CD4-positive, alpha-beta T cell treated with Interleukin-6 at 100 ng/mL for 8 hours (primary cell): Measurements from ENCODE around the gene MBTPS1.

Experiments
- DNase-seq: peaks from one replicate; pipeline ENCODE4 v3.0.0-alpha.2; 2020; ENCODE audit warnings: mixed read lengths, low spot score

Gene MBTPS1

GRCh38 chr16:84074721-84075120 is 42.0 kb downstream of the MBTPS1 start:
- DNase-seq, result no peak

- no peak for DNase-seq
Observed at GRCh38 chr16:84072014-84072413, 44.7 kb downstream of the MBTPS1 start.

GRCh38 chr16:84071121-84071520 is 45.6 kb downstream of the MBTPS1 start:
- no peak for DNase-seq

DNA sequence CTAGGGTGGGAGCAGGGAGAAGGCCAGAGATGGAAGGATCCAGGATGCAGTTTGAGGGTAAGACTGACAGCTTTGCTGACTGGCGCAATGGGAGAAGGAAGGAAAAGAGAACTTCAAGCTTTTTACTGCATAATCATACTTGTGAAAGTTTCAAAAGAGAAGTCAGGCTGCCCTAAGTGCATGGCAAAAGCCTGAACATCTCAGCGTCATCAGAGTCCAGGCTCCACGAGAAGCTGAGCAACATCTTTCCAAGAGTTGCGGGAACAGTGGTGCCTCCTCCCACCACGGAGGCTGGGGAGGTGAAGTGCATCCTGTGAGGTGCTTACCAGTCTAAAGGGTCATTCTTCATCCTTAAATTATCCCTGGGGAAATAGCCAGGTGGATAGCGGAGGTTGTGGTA is 47.2 kb downstream of the MBTPS1 start:
- no peak for DNase-seq

- DNase-seq, result no peak
Observed at GRCh38 chr16:84068783-84069462, 47.8 kb downstream of the MBTPS1 start.

DNA sequence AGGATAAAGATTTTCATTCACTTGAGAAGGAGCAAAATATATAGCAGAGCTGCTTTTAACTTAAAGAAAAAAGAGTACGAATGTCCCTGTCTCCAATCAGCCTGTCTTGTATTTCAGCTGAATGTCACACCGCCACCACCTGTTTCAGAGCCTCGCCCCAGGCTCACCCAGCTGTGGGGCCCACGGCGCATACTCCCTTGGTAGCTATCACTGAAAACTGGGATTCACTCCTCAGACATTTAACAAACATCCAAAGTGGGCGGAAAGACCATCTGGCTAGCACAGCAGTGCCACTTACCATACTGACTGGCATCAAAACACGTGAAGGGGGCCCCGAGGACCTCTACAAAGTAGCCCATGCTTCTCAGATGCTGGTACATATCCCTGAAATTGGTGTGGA is 48.7 kb downstream of the MBTPS1 start:
- no peak for DNase-seq

- no peak for DNase-seq
Observed at GRCh38 chr16:84067640-84068039, 49.1 kb downstream of the MBTPS1 start.

- DNase-seq, result no peak
Observed at GRCh38 chr16:84065536-84066132, 51.1 kb downstream of the MBTPS1 start.

DNA sequence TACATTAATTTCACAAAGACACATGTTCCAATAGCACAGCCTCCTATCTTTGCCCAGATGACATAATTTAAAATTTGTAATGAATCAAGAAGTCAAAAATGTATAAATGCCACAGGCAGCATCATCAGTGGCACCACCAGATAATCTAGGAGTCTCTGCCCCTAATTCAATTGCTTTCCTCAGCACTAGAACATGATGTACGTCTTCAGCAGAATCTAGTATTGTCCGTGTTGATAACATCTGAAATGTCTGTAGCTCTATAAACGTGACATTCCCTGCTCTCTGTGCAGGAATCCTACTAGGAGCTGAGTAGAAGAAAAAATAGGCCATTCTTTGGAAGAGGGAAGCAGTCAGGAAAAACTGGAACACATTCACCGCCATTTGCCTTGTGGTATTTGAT is 52.8 kb downstream of the MBTPS1 start:
- no peak for DNase-seq

DNA sequence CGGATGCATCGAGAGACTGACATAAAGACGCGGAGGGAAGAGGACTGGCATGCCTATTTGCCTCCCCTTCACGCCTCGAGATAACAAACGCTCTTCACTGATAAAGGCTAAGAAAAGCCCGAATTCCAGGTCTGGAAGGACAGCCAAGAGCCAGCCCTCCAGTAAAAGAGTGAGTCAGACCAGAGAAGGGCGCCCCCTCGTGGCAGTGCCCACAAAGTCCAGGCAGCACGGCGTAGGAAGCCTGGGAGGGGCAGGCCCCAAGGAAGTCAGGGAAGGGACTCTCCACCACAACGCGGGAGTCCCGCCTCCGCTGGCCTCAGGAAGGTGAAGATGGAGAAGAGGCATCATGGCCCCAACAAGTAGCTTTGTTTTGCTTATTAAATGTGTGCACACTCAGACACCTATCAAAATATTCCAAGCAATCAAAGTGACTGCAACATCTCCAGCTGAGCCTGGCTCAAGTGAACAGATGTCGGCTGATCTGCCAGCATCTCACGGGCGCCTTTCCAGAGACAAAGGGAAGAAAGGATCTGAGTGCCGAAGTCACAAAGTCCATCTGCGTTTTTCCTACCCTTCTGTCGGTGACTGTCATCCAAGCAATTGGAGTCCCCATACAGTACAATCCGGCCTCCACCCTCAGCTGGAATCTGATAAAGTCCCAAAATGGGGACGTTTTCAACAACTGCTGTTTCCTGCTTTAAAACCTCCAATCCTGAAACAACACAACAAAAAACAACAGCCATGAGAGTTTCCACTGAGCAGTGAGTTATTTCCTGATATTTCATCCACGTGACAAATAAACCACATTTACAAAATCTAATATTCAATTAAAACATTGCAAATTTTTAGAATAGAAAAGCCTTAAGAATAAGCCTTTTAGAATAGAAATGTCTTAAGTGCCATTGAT is 53.8 kb downstream of the MBTPS1 start:
- peak; percentile 32 for DNase-seq

DNA sequence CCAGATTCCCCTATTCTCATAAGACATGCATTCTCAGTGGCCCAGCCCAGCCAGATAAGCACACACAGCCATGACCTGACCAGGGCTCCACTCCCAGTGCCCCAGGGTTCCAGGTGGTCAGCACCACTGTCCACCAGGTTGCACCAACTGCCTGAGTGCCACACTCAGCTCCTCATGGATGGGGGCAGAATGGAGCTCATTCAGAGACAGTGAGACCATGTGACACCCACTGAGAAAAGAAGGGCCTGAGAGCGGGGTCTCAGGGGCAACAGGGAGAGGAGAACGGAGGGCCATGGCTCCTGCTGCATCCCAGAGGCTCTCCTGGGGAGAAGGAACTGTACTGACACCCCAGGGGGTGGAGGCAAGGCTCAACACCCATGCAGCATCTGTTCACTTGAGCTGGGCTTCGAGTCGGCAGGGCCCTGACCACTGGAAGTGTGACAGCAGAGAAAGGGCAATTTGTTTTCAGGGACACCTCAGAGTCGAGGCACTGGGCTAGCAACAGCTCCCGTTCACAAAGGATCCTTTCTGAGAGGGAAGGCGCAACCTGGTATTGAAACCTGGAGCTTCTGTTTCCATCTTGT is 55.4 kb downstream of the MBTPS1 start:
- no peak for DNase-seq

DNA sequence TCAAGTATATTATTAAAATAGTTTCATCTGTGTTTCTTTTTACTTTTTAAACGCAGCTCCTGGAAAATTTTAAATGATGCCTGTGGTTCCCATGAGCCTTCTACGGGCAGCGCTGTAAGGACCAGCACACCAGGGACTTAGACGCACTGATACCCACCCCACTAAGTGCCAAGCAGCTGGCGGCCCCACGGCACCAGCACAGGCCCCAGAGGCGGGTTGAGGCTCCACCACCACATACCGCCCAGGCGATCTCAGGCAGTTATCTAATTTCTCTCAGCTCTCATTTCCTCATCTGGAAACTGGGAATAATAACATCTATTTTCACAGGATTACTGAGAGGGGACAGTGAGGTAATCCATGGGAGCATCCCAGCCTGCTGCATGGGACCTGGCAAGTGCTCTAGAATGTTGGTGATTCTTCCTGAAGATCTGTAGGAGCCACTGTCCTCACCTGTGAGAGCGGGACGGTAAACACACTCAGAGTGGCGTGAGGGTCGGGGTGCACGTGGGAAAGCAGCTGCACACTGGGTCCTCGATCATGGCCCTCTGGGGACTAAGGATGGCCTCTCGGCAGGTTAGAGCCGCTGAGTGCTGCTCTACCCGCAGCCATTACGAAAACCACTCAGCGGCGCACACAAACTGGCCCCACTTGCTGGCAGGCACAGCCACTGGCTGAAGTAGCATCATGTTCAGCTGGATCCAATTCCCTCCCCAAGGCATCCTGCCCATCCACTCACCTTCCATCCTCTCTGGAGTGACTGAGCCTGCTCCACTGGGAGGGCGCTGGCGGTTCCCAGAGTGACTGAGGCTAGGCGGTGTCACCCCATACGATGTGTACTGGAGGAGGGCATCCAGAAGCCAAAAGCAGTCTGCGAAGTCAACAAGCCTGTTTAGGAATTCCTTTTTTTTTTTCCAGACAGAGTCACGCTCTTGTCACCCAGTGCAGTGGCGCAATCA is 56.5 kb downstream of the MBTPS1 start:
- DNase-seq, result no peak

GRCh38 chr16:84059111-84059510 is 57.6 kb downstream of the MBTPS1 start:
- no peak for DNase-seq

DNA sequence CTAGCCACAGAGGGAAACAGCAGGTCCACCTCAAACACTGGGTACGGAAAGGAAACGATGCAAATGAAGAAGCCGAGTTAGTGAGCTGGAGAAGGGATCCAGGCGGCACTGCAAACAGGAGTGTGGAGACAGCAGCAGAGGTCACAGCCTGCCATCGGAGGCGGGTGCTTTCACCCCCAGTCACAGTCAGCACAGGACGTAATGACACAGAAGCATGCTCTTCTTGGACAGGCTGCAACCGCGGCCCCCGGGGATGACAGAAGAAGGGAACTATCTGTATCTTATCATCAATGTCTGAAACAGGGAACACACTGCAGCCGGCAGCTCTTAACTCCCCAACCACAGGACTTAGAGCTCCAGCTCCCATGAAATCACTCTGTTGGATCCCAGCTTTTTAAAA is 58.1 kb downstream of the MBTPS1 start:
- no peak for DNase-seq

- DNase-seq, result no peak
Observed at GRCh38 chr16:84058211-84058610, 58.5 kb downstream of the MBTPS1 start.

- DNase-seq, result no peak
Observed at GRCh38 chr16:84056933-84057332, 59.8 kb downstream of the MBTPS1 start.

DNA sequence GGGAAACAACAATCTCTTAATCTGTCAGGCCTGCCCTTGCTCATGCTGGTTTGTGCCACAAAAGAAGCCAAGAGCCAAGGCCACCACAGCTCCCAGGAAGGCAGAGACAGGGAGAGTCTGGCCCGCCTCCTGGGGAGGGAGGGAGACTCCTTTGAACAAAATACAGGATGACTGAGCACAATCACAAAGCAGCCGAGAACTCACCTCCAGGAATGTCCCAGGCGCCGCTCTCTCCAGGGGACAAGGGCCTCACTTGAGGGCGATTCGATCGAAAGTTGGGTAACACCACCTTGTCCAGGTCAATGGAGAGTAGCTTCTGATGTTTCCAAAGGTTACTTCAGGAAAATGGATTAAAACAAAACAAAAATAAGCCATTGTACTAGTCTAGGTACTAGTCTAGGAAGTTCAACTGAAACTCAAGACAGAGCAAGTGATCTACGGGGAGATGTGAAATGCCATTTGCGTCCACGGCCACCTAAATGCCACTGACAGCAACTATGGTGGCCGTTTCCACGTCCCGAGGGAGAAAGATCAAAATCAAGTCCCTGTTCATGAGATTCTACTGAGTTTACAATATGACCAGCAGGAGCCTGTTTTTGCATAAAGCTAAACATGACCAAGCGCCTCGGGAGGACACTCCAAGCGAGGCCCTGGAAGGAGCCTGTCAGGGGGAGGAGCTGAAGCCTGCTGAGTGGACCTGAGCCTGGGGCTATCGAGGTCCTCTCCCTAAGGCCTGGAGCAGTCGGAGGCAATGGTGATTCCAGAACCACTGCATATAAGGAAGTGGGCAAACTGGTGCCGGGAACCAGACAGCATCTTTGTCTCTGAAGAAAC is 60.7 kb downstream of the MBTPS1 start:
- DNase-seq, result no peak

DNA sequence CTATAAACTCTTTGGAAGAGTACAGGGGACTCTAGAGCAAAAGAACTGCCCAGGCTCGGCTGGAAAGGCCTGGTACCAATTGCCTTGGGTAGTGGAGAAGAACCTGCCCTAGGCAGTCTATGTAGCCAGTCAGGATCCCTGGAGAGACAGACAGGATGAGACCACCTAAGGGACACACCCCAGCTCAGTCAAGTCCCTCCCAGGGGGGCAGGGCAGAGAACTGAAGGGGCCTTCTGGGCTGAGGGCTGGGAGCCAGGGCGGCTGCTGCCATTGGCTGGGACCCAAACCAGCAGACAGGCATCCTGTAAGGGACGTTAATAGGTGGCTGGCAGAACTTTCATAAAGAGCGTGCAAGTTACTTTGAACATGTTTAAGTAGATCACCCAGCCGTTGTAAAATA is 61.4 kb downstream of the MBTPS1 start:
- no peak for DNase-seq

DNA sequence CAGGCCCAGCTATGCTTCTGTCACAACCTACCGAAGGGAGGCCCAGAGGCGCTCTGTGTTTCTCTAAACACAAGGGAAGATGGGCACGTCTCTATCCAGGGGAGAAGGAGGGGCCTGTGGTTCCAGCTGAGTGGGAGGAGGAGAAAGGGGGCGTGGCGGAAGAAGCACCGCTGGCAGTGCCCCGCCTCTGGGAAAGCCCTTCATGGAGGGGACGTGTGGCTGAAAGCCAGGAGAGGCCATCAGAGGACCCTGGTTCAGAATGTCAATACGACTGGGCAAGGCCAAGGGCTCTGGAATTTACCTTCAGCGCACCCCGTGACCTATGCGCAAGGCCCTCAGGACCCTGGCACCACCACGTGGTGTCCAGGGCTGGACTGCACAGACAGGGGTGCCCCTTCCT is 61.8 kb downstream of the MBTPS1 start:
- no peak for DNase-seq

GRCh38 chr16:84054271-84054670 is 62.5 kb downstream of the MBTPS1 start:
- DNase-seq, result no peak

GRCh38 chr16:84053237-84053636 is 63.5 kb downstream of the MBTPS1 start:
- DNase-seq, result no peak
